Thoracic aorta (tissue), 2 donors: Measurements from ENCODE around the gene CCDC7. TPM values are rescaled to one million over a fixed set of nuclear protein-coding genes. Genes with fewer than 3 reads are reported as not detected.
"Not testable (repeated sequence)": the region's sequence is repeated elsewhere in the genome, so short reads cannot be mapped to it uniquely, and the experiment has no call there.

Experiments
- ATAC-seq: fragments of 150-250 bp; one replicate; pipeline ENCODE4 v1.8.0; 2017; ENCODE audit warnings: low read depth; ENCODE audit not compliant: insufficient number of reproducible peaks, low FRiP score
- DNase-seq: peaks from one replicate; pipeline ENCODE4 v3.0.0-alpha.2; 2020; ENCODE audit warnings: low spot score
- H3K27ac ChIP-seq, 2 donors: fragments of 200-600 bp; sonication (generic); 1 replicate in 1 of 2; 2 replicates in 1 of 2; pipeline ENCODE4 v1.5.1; 2016; ENCODE audit warnings: mild to moderate bottlenecking in 2 of 2, moderate library complexity in 2 of 2
- H3K27me3 ChIP-seq: fragments of 200-600 bp; sonication (generic); replicated peaks from 2 replicates; pipeline ENCODE4 v1.6.0; 2016; ENCODE audit warnings: mild to moderate bottlenecking; ENCODE audit not compliant: insufficient read depth
- H3K36me3 ChIP-seq: fragments of 200-600 bp; sonication (generic); one replicate; pipeline ENCODE4 v1.5.1; 2016
- H3K4me1 ChIP-seq, 2 donors: fragments of 200-600 bp; sonication (generic); 1 replicate in 1 of 2; 2 replicates in 1 of 2; pipeline versions ENCODE4 v1.5.1 to v1.6.0; 2016; ENCODE audit warnings: low read depth in 2 of 2, mild to moderate bottlenecking in 1 of 2; ENCODE audit not compliant: control insufficient read depth in 1 of 2
- H3K4me3 ChIP-seq: fragments of 200-600 bp; sonication (generic); 2 replicates; pipeline ENCODE4 v1.5.1; 2016; ENCODE audit warnings: mild to moderate bottlenecking
- H3K9me3 ChIP-seq: fragments of 200-600 bp; sonication (generic); 2 replicates; pipeline ENCODE4 v1.5.1; 2016
- CTCF ChIP-seq: fragments of 200-600 bp; sonication (generic); IDR thresholded peaks from one replicate; pipeline ENCODE4 v1.5.1; 2019; ENCODE audit warnings: antibody characterized with exemption
- total RNA-seq, 2 donors: library from RNA; depleted of rRNA; stranded (reverse); fragments of >200 nt; gene quantifications; one replicate each; pipeline versions ENCODE4 v1.1.0 to v1.2.3, GENCODE V29; 2016

CCDC7 gene
- total RNA-seq, 2 donors from 2014 or later, result 35.6 to 70.8 TPM

- no peaks in the 10 kb centered on the region for H3K36me3 ChIP-seq
- H3K4me1 ChIP-seq, result no peaks in the 10 kb centered on the region
- TF ChIP-seq CTCF, result no peak
- no peak overlapping the region for H3K4me3 ChIP-seq
- no peak for DNase-seq
- ATAC-seq, result no peak
- no peaks in the 10 kb centered on the region for H3K27me3 ChIP-seq
- no peak overlapping the region for H3K27ac ChIP-seq
- peaks cover 6% of the 10 kb centered on the region for H3K9me3 ChIP-seq
These were observed 184.0 kb downstream of the CCDC7 start for GRCh38 chr10:32629910-32630309.

DNA sequence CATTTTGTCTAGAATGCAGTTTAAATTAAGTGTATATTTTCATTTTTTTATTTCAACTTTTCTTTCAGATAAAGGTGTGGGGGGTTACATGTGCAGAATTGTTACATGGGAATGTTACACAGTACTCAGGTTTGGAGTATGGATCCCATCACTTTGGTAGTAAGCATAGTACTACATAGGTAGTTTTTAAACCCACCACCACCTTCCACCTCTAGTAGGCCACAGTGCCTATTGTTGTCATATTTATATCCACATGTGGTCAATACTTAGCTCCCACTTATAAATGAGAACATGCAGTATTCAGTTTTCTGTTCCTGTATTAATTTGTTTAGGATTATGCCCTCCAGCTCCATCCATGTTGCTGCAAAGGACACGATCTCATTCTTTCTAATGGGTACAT, 200.6 kb downstream of the CCDC7 start:
- H3K36me3 ChIP-seq, result peaks cover 5% of the 10 kb centered on the region
- H3K4me3 ChIP-seq, result no peak overlapping the region
- no peaks in the 10 kb centered on the region for H3K27me3 ChIP-seq
- DNase-seq, result no peak
- H3K27ac ChIP-seq, result no peak overlapping the region
- no peaks in the 10 kb centered on the region for H3K9me3 ChIP-seq
- no peak for ATAC-seq
- TF ChIP-seq CTCF, result no peak
- H3K4me1 ChIP-seq, result no peaks in the 10 kb centered on the region

- ATAC-seq (no peak), DNase-seq (no peak)
- Histone ChIP-seq H3K4me1 (no peaks in the 10 kb centered on the region), H3K36me3 (no peaks in the 10 kb centered on the region), H3K4me3 (no peak overlapping the region), H3K27ac (no peak overlapping the region), H3K27me3 (no peaks in the 10 kb centered on the region), H3K9me3 (peaks cover 9% of the 10 kb centered on the region)
- TF ChIP-seq CTCF, result no peak
These were observed 204.3 kb downstream of the CCDC7 start for GRCh38 chr10:32650246-32650655.

DNA sequence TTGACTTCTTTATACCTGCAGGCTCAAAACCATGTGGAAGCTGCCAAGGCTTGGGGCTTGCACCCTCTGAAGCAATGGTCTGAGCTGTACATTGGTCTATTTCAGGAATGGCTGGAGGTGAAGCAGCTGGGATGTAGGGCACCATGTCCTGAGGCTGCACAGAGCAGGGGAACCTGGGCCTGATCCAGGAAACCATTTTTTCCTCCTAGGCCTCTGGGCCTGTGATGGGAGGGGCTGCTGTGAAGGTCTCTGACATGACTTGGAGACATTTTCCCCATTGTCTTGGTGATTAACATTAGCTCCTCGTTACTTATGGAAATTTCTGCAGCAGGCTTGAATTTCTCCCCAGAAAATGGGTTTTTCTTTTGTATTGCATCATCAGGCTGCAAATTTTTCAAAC, 211.5 kb downstream of the CCDC7 start:
- DNase-seq, H3K27ac ChIP-seq, H3K4me3 ChIP-seq, H3K4me1 ChIP-seq, H3K27me3 ChIP-seq, ATAC-seq: not testable (repeated sequence)
- Histone ChIP-seq H3K9me3 (peaks cover 16% of the 10 kb centered on the region), H3K36me3 (peaks cover 10% of the 10 kb centered on the region)

DNA sequence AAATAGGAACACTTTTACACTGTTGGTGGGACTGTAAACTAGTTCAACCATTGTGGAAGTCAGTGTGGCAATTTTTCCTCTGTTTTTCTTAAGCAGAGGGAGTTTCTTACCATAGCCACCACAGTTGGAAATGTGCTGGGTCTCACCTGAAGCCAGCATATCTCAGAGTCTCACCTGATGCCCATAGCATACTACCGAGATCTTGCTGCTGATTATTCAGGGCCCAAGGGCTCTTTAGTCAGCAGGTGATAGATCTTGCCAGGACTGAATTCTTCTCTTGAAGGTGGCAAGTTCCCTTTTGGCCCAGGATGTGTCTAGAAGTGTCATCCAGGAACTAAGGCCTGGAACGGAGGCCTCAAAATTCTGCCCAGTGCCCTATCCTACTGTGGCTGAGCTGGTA, 215.4 kb downstream of the CCDC7 start:
- H3K4me3 ChIP-seq, result no peak overlapping the region
- peaks cover 10% of the 10 kb centered on the region for H3K36me3 ChIP-seq
- no peak overlapping the region for H3K27ac ChIP-seq
- DNase-seq (no peak), ATAC-seq (no peak)
- H3K4me1 ChIP-seq, result no peaks in the 10 kb centered on the region
- no peak for TF ChIP-seq CTCF
- H3K27me3 ChIP-seq, result no peaks in the 10 kb centered on the region
- H3K9me3 ChIP-seq, result no peaks in the 10 kb centered on the region

- ATAC-seq, result no peak
- Histone ChIP-seq H3K36me3 (peaks cover under 1% of the 10 kb centered on the region), H3K4me3 (no peak overlapping the region), H3K27ac (no peak overlapping the region), H3K27me3 (no peaks in the 10 kb centered on the region), H3K9me3 (peaks cover 9% of the 10 kb centered on the region), H3K4me1 (no peaks in the 10 kb centered on the region)
- no peak for TF ChIP-seq CTCF
- DNase-seq, result no peak
These were observed 235.0 kb downstream of the CCDC7 start for GRCh38 chr10:32680803-32681557.
